Keratinocyte (primary cell): ENCODE measurements around the gene VEGFA. TPM values are rescaled to one million over a fixed set of nuclear protein-coding genes. Genes with fewer than 3 reads are reported as not detected.

ENCODE experiments used
- DNase-seq: peaks from one replicate; pipeline ENCODE4 v3.0.0-alpha.2; 2011; ENCODE audit warnings: low read depth, missing footprints, low spot score
- FAIRE-seq: peaks from 2 replicates; lab custom pipeline; 2011; peaks lifted over from hg19 to GRCh38; lab: Jason Lieb, UNC
- H2AFZ ChIP-seq: 2 replicates; pipeline ENCODE4 v1.6.0; 2012; ENCODE audit warnings: low read length, control low read depth, inconsistent platforms; ENCODE audit not compliant: control insufficient read depth
- H3K27ac ChIP-seq: 2 replicates; pipeline ENCODE4 v1.5.1; 2011; ENCODE audit warnings: low read length; ENCODE audit not compliant: control insufficient read depth, insufficient read depth
- H3K27me3 ChIP-seq: 3 replicates; pipeline ENCODE4 v1.6.0; 2011; ENCODE audit warnings: low read length; ENCODE audit not compliant: control insufficient read depth, insufficient read depth; ENCODE audit errors: extremely low read depth
- H3K36me3 ChIP-seq, 2 experiments: 2 replicates in 1 of 2; 3 replicates in 1 of 2; pipeline ENCODE4 v1.5.1; 2011; ENCODE audit warnings: low read length in 2 of 2, mild to moderate bottlenecking in 1 of 2; ENCODE audit not compliant: control insufficient read depth in 2 of 2, insufficient read depth in 2 of 2; ENCODE audit errors: extremely low read depth in 1 of 2
- H3K4me1 ChIP-seq: 3 replicates; pipeline ENCODE4 v1.5.1; 2011; ENCODE audit warnings: low read length; ENCODE audit not compliant: control insufficient read depth, insufficient read depth; ENCODE audit errors: extremely low read depth
- H3K4me2 ChIP-seq: 3 replicates; pipeline ENCODE4 v1.6.0; 2011; ENCODE audit warnings: low read depth, low read length; ENCODE audit not compliant: control insufficient read depth, insufficient read depth; ENCODE audit errors: extremely low read depth
- H3K4me3 ChIP-seq, 3 experiments: fragments of 200-600 bp in 1 of 3; sonication (generic) in 1 of 3; 2 replicates in 2 of 3; 3 replicates in 1 of 3; pipeline ENCODE4 v1.5.1; 2011 to 2016; ENCODE audit warnings: low read length in 3 of 3, mild to moderate bottlenecking in 3 of 3, control low read depth in 2 of 3, inconsistent platforms in 1 of 3, low read depth in 1 of 3, mixed read lengths in 1 of 3, mixed run types in 1 of 3, moderate library complexity in 1 of 3; ENCODE audit not compliant: control insufficient read depth in 2 of 3, insufficient read depth in 2 of 3; ENCODE audit errors: extremely low read depth in 1 of 3
- H3K79me2 ChIP-seq: 2 replicates; pipeline ENCODE4 v1.6.0; 2012; ENCODE audit warnings: low read length; ENCODE audit not compliant: control insufficient read depth, insufficient read depth
- H3K9ac ChIP-seq: 3 replicates; pipeline ENCODE4 v1.6.0; 2011; ENCODE audit warnings: low read length; ENCODE audit not compliant: control insufficient read depth, insufficient read depth; ENCODE audit errors: extremely low read depth
- H3K9me1 ChIP-seq: 3 replicates; pipeline ENCODE4 v1.6.0; 2011; ENCODE audit warnings: low read length; ENCODE audit not compliant: control insufficient read depth, insufficient read depth; ENCODE audit errors: extremely low read depth
- H3K9me3 ChIP-seq: 2 replicates; pipeline ENCODE4 v1.5.1; 2012; ENCODE audit warnings: low read depth, low read length; ENCODE audit not compliant: control insufficient read depth
- H4K20me1 ChIP-seq: 3 replicates; pipeline ENCODE4 v1.6.0; 2011; ENCODE audit warnings: low read length; ENCODE audit not compliant: control insufficient read depth, insufficient read depth; ENCODE audit errors: extremely low read depth
- CTCF ChIP-seq, 3 experiments: IDR thresholded peaks in 1 of 3; conservative IDR thresholded peaks in 1 of 3; optimal IDR thresholded peaks in 1 of 3; 2 replicates in 2 of 3; 3 replicates in 1 of 3; pipeline versions ENCODE3 to v1.5.1; 2011; ENCODE audit warnings: low read length in 3 of 3, mild to moderate bottlenecking in 3 of 3, moderate library complexity in 2 of 3, control low read depth in 1 of 3, inconsistent platforms in 1 of 3; ENCODE audit not compliant: insufficient read depth in 2 of 3; ENCODE audit errors: extremely low read depth in 1 of 3
- EZH2 ChIP-seq: IDR thresholded peaks from one replicate; pipeline ENCODE4 v1.6.1; 2012; ENCODE audit warnings: inconsistent platforms, mild to moderate bottlenecking, low read length, moderate library complexity
- dilution Hi-C: fragments of 300-500 bp; cut with MboI; formaldehyde crosslinking; loops from one replicate; pipeline ENCODE4 v1.7.0; 2020; ENCODE audit warnings: low sequenced_read_pairs; ENCODE audit not compliant: extremely low pct_ligation_motif_present
- polyA plus RNA-seq, 5 experiments: library from polyadenylated mRNA; depleted of rRNA in 3 of 5; stranded (reverse) in 3 of 5; stranded (forward) in 1 of 5; unstranded in 1 of 5; fragments of >200 nt; gene quantifications; 1 replicate in 1 of 5; 2 replicates in 3 of 5; 3 replicates in 1 of 5; pipeline versions ENCODE4 v1.2.1 to v1.2.3, GENCODE V29; 2011 to 2012; ENCODE audit warnings: missing spikeins in 2 of 5, low read depth in 1 of 5, low replicate concordance in 1 of 5

Gene VEGFA
- polyA plus RNA-seq, 1 donor (not counting 4 experiments of a cell fraction or from before 2014, with no cell fraction given), result 149 TPM

DNA sequence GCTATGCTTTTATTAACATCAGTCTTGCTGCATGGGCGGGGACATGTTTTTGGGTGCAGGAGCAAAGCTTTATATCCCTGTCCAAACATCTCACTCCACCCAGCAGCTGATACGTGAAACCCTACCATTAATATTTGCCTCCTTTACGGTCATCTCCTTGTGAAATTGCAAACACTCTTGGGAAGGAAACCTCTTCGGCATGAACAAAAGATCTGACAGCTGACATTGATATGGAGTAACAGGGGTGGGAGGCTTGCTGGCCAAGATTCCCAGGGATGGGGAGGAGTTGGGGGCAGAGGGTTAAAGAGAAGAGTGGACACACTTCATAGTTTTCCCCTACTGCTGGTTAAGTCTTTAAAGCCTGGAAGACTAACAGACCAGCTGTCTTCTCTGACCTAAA lies 22.2 kb upstream of the VEGFA start:
- no peak overlapping the region for H2AFZ ChIP-seq
- no peaks in the 10 kb centered on the region for H3K4me1 ChIP-seq
- no peak overlapping the region for H3K27ac ChIP-seq
- TF ChIP-seq CTCF (optimal IDR thresholded peaks at IDR 0.05 in 1 of 3, IDR thresholded peaks at IDR 0.05 in 1 of 3, conservative IDR thresholded peaks at IDR 0.05 in 1 of 3; ENCODE audit: extremely low read depth in 1 of 3, insufficient read depth in 2 of 3, low read length in 3 of 3), result no peak
- H3K9ac ChIP-seq, result no peak overlapping the region
- dilution Hi-C loops, result no loop called here
- no peaks in the 10 kb centered on the region for H3K79me2 ChIP-seq
- no peaks in the 10 kb centered on the region for H3K27me3 ChIP-seq
- H3K4me2 ChIP-seq, result no peak overlapping the region
- H3K9me1 ChIP-seq, result no peaks in the 10 kb centered on the region
- DNase-seq (no peak), FAIRE-seq (no peak)
- H3K9me3 ChIP-seq, result no peaks in the 10 kb centered on the region
- H3K36me3 ChIP-seq, result no peaks in the 10 kb centered on the region
- no peaks in the 10 kb centered on the region for H4K20me1 ChIP-seq
- H3K4me3 ChIP-seq, result no peak overlapping the region

- Histone ChIP-seq H3K4me3 (no peak overlapping the region), H3K27me3 (no peaks in the 10 kb centered on the region), H4K20me1 (no peaks in the 10 kb centered on the region), H2AFZ (no peak overlapping the region), H3K79me2 (no peaks in the 10 kb centered on the region), H3K9me1 (no peaks in the 10 kb centered on the region), H3K9me3 (no peaks in the 10 kb centered on the region), H3K9ac (no peak overlapping the region), H3K4me1 (no peaks in the 10 kb centered on the region), H3K36me3 (no peaks in the 10 kb centered on the region), H3K4me2 (no peak overlapping the region), H3K27ac (no peak overlapping the region)
- DNase-seq (no peak), FAIRE-seq (no peak)
- no peak for TF ChIP-seq CTCF (optimal IDR thresholded peaks at IDR 0.05 in 1 of 3, IDR thresholded peaks at IDR 0.05 in 1 of 3, conservative IDR thresholded peaks at IDR 0.05 in 1 of 3; ENCODE audit: extremely low read depth in 1 of 3, insufficient read depth in 2 of 3, low read length in 3 of 3)
- no peak for TF ChIP-seq EZH2
- dilution Hi-C loops, result no loop called here
These were observed 21.2 kb upstream of the VEGFA start for GRCh38 chr6:43748765-43749164.
